Colon (tissue), 2 donors: ENCODE measurements around the gene MEI1.

Source experiments
- FAIRE-seq: peaks from 2 replicates; lab custom pipeline; 2012; peaks lifted over from hg19 to GRCh38; lab: Jason Lieb, UNC
- donor health status: control.
- donor health status: control.

MEI1 gene

DNA sequence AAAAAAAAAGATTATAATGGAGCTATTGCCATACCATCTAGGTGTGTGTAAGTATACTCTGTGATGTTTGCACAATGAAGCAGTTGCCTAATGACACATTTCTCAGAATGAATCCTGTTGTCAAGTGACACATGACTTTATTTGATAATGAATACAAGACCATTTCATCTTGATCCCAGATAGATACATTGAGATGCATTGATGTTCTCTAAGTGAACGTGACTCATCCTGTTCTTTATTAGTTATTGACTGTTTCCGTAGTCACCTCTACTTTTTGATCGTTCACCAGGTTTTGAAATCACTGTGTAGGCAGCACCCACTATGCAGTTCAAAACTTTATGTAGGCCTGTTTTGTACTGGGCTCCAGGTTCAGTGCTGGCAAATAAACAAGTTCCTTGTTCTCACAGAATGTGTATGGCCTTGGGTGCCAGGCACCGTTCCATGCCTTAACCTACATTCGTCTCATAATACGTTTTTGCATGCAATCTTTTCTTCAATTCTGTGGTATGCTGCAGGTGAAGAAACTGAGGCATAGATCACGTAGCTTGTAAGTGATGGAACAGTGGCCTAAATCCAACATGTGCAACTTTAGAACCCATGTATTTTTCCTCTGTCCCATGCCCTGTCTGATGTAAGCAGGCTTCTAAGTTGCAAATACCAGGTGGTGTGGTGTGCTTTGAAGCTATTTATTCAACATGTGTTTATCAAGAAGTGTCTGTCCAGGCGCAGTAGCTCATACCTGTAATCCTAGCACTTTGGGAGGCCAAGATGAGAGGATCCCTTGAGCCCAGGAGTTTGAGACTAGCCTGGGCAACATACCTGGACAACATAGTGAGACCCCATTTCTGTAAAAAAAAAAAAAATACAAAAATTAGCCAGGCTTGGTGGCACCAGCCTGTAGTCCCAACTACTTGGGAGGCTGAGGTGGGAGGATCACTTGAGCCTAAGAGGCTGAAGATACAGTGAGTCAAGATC, 144.0 kb downstream of the MEI1 start:
- no peak for FAIRE-seq

GRCh38 chr22:41844036-41844435, 144.7 kb downstream of the MEI1 start:
- FAIRE-seq = no peak

- FAIRE-seq = no peak
These were observed 145.2 kb downstream of the MEI1 start for GRCh38 chr22:41844513-41844912.

- FAIRE-seq = no peak
These were observed 146.3 kb downstream of the MEI1 start for GRCh38 chr22:41845380-41846267.

DNA sequence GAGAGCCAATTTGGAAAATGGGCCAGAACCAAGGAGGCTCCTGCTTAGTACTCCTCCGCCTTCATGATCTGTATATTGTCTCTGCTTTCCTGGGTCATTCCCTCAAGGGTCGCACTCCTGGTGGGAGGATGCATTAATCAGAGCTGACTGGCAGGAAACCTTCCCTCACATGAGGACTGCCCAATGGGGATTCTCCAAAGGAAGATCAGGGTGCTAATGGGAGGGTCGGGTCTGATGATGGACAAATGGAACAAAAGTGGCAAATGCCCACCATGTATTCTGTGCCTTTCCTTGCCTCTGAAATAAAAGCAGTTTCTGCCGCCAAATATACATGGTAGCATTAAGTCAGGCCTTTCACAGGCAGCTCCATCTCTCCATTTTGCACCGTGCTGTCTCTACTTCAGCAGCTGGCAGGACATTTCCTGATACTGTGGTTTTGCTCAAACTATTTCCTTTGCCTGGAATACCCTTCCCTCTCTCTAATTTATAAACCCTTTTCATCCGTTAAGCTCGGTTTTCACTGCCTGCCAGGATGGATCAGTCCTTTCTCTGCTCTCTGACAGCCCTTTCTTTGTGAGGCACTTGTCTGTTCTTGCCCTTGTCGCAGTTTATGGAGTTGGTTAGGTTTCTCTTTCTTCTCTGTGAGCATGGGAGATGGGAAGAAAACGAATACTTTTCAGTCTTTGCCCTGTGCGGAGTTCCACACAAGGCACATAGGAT, 147.1 kb downstream of the MEI1 start:
- no peak for FAIRE-seq

- FAIRE-seq = no peak
These were observed 148.0 kb downstream of the MEI1 start for GRCh38 chr22:41847300-41847699.

DNA sequence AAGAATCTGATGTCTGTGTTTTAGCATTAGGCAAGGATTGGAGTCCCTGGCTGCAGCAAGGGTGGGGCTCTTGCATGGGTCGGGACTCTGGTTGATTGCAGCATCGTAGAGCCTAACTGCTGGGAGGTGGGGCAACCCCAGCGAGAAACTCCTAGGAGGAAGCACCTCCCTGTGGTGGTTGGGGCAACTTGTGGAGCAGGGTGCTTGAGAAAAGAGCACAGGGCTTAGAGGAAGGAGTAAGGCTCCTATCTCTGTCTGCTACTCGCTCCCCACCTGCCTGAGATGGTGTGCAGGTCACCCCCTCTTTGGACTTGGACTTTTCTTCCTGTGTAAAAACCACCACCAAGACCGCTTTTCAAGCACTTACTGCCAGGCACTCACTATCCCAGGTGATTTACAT, 149.2 kb downstream of the MEI1 start:
- FAIRE-seq = no peak
